ENCODE data around the gene PWP2. TPM values are rescaled to one million over a fixed set of nuclear protein-coding genes. Genes with fewer than 3 reads are reported as not detected.

Gene PWP2
- polyA plus RNA-seq, 1 donor (not counting 4 experiments of a cell fraction or from before 2014, with no cell fraction given): 27.3 TPM

DNA sequence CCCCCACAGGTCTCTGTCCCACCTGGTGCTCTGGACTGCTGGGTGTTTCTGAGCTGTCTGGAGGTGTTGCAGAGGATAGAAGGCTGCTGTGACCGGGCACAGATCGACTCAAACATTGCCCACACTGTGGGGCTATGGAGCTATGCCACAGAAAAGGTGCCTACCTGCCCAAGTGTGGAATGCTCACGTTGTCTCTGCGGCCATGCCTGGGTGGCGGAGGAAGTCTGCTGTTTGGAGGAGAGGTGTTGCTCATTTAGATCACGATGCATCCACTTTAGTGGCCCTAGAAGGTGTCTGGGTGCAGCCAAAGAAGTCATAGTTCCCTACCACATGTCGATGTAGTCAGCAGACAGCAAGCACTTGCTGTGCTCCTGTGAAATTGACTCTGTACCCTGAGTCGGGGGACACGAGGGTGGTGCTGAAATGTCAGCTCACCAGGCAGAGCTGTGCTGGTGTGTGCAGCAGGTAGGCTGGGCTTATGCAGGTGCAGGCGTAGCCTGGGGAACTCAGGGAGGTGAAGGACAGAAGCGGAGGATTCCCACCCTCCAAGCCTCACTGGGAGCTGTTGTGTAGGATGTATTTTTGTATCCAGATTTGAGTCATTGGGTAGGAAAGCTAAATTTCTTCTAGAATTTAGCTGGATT, 32.8 kb upstream of the PWP2 start:
- H4K20me1 ChIP-seq (ENCODE audit: control insufficient read depth, extremely low read depth, insufficient read depth, low read length): no peaks in the 10 kb centered on the region
- H3K27ac ChIP-seq (ENCODE audit: control insufficient read depth, insufficient read depth, low read length): no peak overlapping the region
- DNase-seq (ENCODE audit: low read depth, low spot score) (no peak), FAIRE-seq (no peak)
- TF ChIP-seq CTCF (optimal IDR thresholded peaks at IDR 0.05 in 1 of 3, IDR thresholded peaks at IDR 0.05 in 1 of 3, conservative IDR thresholded peaks at IDR 0.05 in 1 of 3; ENCODE audit: extremely low read depth in 1 of 3, insufficient read depth in 2 of 3, low read length in 3 of 3): no peak
- TF ChIP-seq EZH2 (IDR thresholded peaks at IDR 0.05; ENCODE audit: low read length): no peak
- H3K9me1 ChIP-seq (ENCODE audit: control insufficient read depth, extremely low read depth, insufficient read depth, low read length): no peaks in the 10 kb centered on the region
- dilution Hi-C loops (cut with MboI; ENCODE audit: extremely low pct_ligation_motif_present, low sequenced_read_pairs): no loop called here
- no peak overlapping the region for H3K9ac ChIP-seq (ENCODE audit: control insufficient read depth, extremely low read depth, insufficient read depth, low read length)
- H3K27me3 ChIP-seq (ENCODE audit: control insufficient read depth, extremely low read depth, insufficient read depth, low read length): no peaks in the 10 kb centered on the region
- no peak overlapping the region for H3K4me3 ChIP-seq (ENCODE audit: control insufficient read depth in 2 of 3, extremely low read depth in 1 of 3, insufficient read depth in 2 of 3, low read depth in 1 of 3, low read length in 3 of 3)
- peaks cover 2% of the 10 kb centered on the region for H3K79me2 ChIP-seq (ENCODE audit: control insufficient read depth, insufficient read depth, low read length)
- H3K4me1 ChIP-seq (ENCODE audit: control insufficient read depth, extremely low read depth, insufficient read depth, low read length): no peaks in the 10 kb centered on the region
- no peaks in the 10 kb centered on the region for H3K9me3 ChIP-seq (ENCODE audit: control insufficient read depth, low read depth, low read length)
- no peak overlapping the region for H2AFZ ChIP-seq (ENCODE audit: control insufficient read depth, low read length)
- H3K4me2 ChIP-seq (ENCODE audit: control insufficient read depth, extremely low read depth, insufficient read depth, low read depth, low read length): no peak overlapping the region
- H3K36me3 ChIP-seq (ENCODE audit: control insufficient read depth in 2 of 2, extremely low read depth in 1 of 2, insufficient read depth in 2 of 2, low read length in 2 of 2): peaks cover 21 to 36% of the 10 kb centered on the region in 2 experiments

GRCh38 chr21:44076316-44076715, 30.9 kb upstream of the PWP2 start:
- no peak for DNase-seq (ENCODE audit: low read depth, low spot score)
- Histone ChIP-seq H3K27me3 (ENCODE audit: control insufficient read depth, extremely low read depth, insufficient read depth, low read length) (no peaks in the 10 kb centered on the region), H2AFZ (ENCODE audit: control insufficient read depth, low read length) (no peak overlapping the region), H4K20me1 (ENCODE audit: control insufficient read depth, extremely low read depth, insufficient read depth, low read length) (no peaks in the 10 kb centered on the region), H3K36me3 (ENCODE audit: control insufficient read depth in 2 of 2, extremely low read depth in 1 of 2, insufficient read depth in 2 of 2, low read length in 2 of 2) (peaks cover 24 to 34% of the 10 kb centered on the region in 2 experiments), H3K9ac (ENCODE audit: control insufficient read depth, extremely low read depth, insufficient read depth, low read length) (no peak overlapping the region), H3K27ac (ENCODE audit: control insufficient read depth, insufficient read depth, low read length) (no peak overlapping the region), H3K4me1 (ENCODE audit: control insufficient read depth, extremely low read depth, insufficient read depth, low read length) (no peaks in the 10 kb centered on the region), H3K9me3 (ENCODE audit: control insufficient read depth, low read depth, low read length) (no peaks in the 10 kb centered on the region), H3K79me2 (ENCODE audit: control insufficient read depth, insufficient read depth, low read length) (no peaks in the 10 kb centered on the region), H3K4me3 (ENCODE audit: control insufficient read depth in 2 of 3, extremely low read depth in 1 of 3, insufficient read depth in 2 of 3, low read depth in 1 of 3, low read length in 3 of 3) (no peak overlapping the region), H3K9me1 (ENCODE audit: control insufficient read depth, extremely low read depth, insufficient read depth, low read length) (no peaks in the 10 kb centered on the region), H3K4me2 (ENCODE audit: control insufficient read depth, extremely low read depth, insufficient read depth, low read depth, low read length) (no peak overlapping the region)
- no peak for FAIRE-seq
- TF ChIP-seq CTCF (optimal IDR thresholded peaks at IDR 0.05 in 1 of 3, IDR thresholded peaks at IDR 0.05 in 1 of 3, conservative IDR thresholded peaks at IDR 0.05 in 1 of 3; ENCODE audit: extremely low read depth in 1 of 3, insufficient read depth in 2 of 3, low read length in 3 of 3) (no peak), EZH2 (IDR thresholded peaks at IDR 0.05; ENCODE audit: low read length) (no peak)
- dilution Hi-C loops (cut with MboI; ENCODE audit: extremely low pct_ligation_motif_present, low sequenced_read_pairs): no loop called here

All from keratinocyte (primary cell).